Omental fat pad (tissue), 4 donors: Measurements from ENCODE around the gene CSNK2A2. TPM values are rescaled to one million over a fixed set of nuclear protein-coding genes. Genes with fewer than 3 reads are reported as not detected.

Experiments
- ATAC-seq: fragments of 150-250 bp; one replicate; pipeline ENCODE4 v1.9.1; 2016; ENCODE audit warnings: mild to moderate bottlenecking, moderate library complexity; ENCODE audit not compliant: low FRiP score
- DNase-seq: peaks from one replicate; pipeline ENCODE4 v3.0.0-alpha.2; 2019; ENCODE audit warnings: low spot score
- CTCF ChIP-seq, 3 donors: fragments of 450-650 bp; IDR thresholded peaks; one replicate each; pipeline ENCODE4 v1.5.1; 2016 to 2017; ENCODE audit warnings: antibody characterized with exemption in 3 of 3, mild to moderate bottlenecking in 3 of 3, moderate library complexity in 2 of 3
- total RNA-seq, 4 donors: library from RNA; depleted of rRNA; stranded (reverse); fragments of >200 nt; gene quantifications; one replicate each; pipeline ENCODE4 v1.1.0, GENCODE V29; 2016

CSNK2A2 gene
- total RNA-seq, 4 donors from 2014 or later: 34.4 to 48.8 (median 37.8) TPM

DNA sequence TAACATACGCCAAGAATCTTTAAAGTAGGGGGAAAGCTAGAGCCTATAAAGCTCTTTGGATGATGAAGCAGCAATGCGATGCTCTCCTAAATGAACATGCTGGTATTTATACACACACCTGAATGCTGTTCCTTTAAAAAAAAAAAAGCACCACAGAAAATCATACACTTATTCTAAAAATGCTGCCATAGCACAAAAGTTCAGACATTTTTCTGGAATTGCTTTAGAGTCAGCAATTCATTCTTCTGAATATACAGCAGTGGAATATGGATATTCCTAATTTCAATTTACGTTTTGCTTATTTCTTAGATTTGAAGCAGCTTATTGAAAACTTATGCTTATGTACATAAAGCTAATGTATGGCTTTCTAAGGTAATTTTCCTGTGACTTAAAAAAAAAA, 3.1 kb downstream of the CSNK2A2 start:
- no peak for ATAC-seq
- no peak for DNase-seq
- no peak for TF ChIP-seq CTCF (IDR thresholded peaks at IDR 0.05)

GRCh38 chr16:58187665-58188421, 10.1 kb downstream of the CSNK2A2 start:
- no peak for DNase-seq
- ATAC-seq: no peak
- no peak for TF ChIP-seq CTCF (IDR thresholded peaks at IDR 0.05)

- no peak for DNase-seq
- no peak for TF ChIP-seq CTCF (IDR thresholded peaks at IDR 0.05)
- ATAC-seq: no peak
These were observed 10.8 kb downstream of the CSNK2A2 start for GRCh38 chr16:58187092-58187491.

GRCh38 chr16:58186176-58186944, 11.5 kb downstream of the CSNK2A2 start:
- no peak for ATAC-seq
- no peak for DNase-seq
- TF ChIP-seq CTCF (IDR thresholded peaks at IDR 0.05): no peak

DNA sequence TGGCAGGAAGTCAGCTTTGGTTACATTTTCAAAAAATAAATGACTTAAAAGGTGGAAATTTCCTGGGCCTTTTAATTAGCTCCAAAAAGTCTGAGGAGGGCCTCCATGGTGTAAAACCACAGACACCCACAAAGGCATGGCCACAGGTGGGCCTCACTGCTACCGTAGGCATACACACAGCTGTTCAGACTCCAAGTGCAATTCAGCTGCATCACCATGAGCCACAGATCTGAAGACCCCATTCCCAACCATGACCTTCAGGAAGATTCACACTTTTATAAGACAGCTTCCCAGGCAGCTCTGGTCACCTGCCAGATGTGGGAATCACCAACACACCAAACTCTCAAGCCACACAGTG, 20.6 kb downstream of the CSNK2A2 start:
- no peak for TF ChIP-seq CTCF (IDR thresholded peaks at IDR 0.05)
- ATAC-seq: no peak

GRCh38 chr16:58176608-58177352, 21.1 kb downstream of the CSNK2A2 start:
- no peak for ATAC-seq
- TF ChIP-seq CTCF (IDR thresholded peaks at IDR 0.05): no peak
- DNase-seq: no peak

More for the DNA sequence above, 20.6 kb downstream of the CSNK2A2 start:
- no peak for DNase-seq
